Adrenal gland (tissue), 12 donors: ENCODE data around the gene BDH2. TPM values are rescaled to one million over a fixed set of nuclear protein-coding genes. Genes with fewer than 3 reads are reported as not detected.

ENCODE experiments used
- DNase-seq, 7 donors: peaks; one replicate each; pipeline ENCODE4 v3.0.0-alpha.2; 2019 to 2020
- H3K27ac ChIP-seq, 5 donors: fragments of 200-600 bp; sonication (generic) in 4 of 5; 1 replicate in 3 of 5; 2 replicates in 2 of 5; pipeline versions ENCODE4 v1.5.1 to v1.8.0; 2016 to 2020; ENCODE audit warnings: mild to moderate bottlenecking in 1 of 5
- H3K27me3 ChIP-seq: fragments of 200-600 bp; 2 replicates; pipeline ENCODE4 v1.8.0; 2021
- H3K36me3 ChIP-seq, 2 donors: fragments of 200-600 bp; replicated peaks in 1 of 2; 1 replicate in 1 of 2; 2 replicates in 1 of 2; pipeline versions ENCODE4 v1.5.1 to v1.8.0; 2018 to 2022
- H3K4me1 ChIP-seq, 2 donors: fragments of 200-600 bp; replicated peaks in 1 of 2; 1 replicate in 1 of 2; 2 replicates in 1 of 2; pipeline versions ENCODE4 v1.5.1 to v1.8.0; 2018 to 2021
- H3K4me3 ChIP-seq, 4 donors: fragments of 200-600 bp; sonication (generic) in 3 of 4; one replicate each; pipeline ENCODE4 v1.5.1; 2016 to 2018
- H3K9me3 ChIP-seq, 3 donors: fragments of 200-600 bp; sonication (generic) in 1 of 3; replicated peaks in 1 of 3; 1 replicate in 2 of 3; 2 replicates in 1 of 3; pipeline versions ENCODE4 v1.5.1 to v1.8.0; 2016 to 2021
- POLR2A ChIP-seq, 2 donors: fragments of 450-650 bp; IDR thresholded peaks; one replicate each; pipeline ENCODE4 v1.6.1; 2017; ENCODE audit warnings: antibody characterized with exemption in 2 of 2, mild to moderate bottlenecking in 2 of 2, moderate library complexity in 1 of 2
- WGBS, 4 donors: extraction: QIAGEN DNeasy Blood & Tissue Kit in 2 of 4; methylation state at CpG; one replicate each; pipeline versions ENCODE4 v1.1.5 to v1.1.7; 2013 to 2017; 5-methylcytosine and 5-hydroxymethylcytosine counted together
- intact Hi-C, 2 donors: fragments of 100-400 bp; cut with DNase I; formaldehyde crosslinking; loops; one replicate each; pipeline versions ENCODE4 v1.14.1 to v1.15.0; 2022 to 2023
- polyA plus RNA-seq, 3 donors: library from polyadenylated mRNA; stranded (reverse); fragments of 200-250 nt in 2 of 3; fragments of 350-450 nt in 1 of 3; fragmentation: Illumina TruSeq in 1 of 3; extraction: RNeasy Lipid Tissue Mini Kit (QIAGEN cat#74804) in 1 of 3; gene quantifications; one replicate each; pipeline ENCODE4 v1.2.3, GENCODE V29; 2013 to 2014
- total RNA-seq, 9 donors: library from RNA; depleted of rRNA in 4 of 9; stranded (reverse); fragments of >200 nt in 4 of 9; fragments of 120-200 nt in 1 of 9; fragmentation: NEBNext Ultra II Directional in 1 of 9; extraction: Animal tissue kit (Norgen Biotek cat#: 25700) in 1 of 9; gene quantifications; one replicate each; pipeline versions ENCODE4 v1.1.0 to v1.2.4, GENCODE V29; 2013 to 2023
- TF ChIP-seq, protein P1 (sequence below), 6 experiments: fragments of 450-650 bp in 4 of 6; fragments of 200-600 bp in 2 of 6; sonication (generic) in 1 of 6; IDR thresholded peaks; 1 replicate in 5 of 6; 2 replicates in 1 of 6; pipeline versions ENCODE4 v1.5.1 to v1.8.0; 2016 to 2021; ENCODE audit warnings: antibody characterized with exemption in 6 of 6, mild to moderate bottlenecking in 2 of 6, moderate library complexity in 1 of 6
- donor health status: healthy with polysubstance abuse.
- donor health status: Bipolar disorder and iron deficiency.
- donor health status: DM: yes; HTN: yes; CAD: no.
- donor health status: DM: no; HTN: no; CAD: no.
- donor health status: DM: no; HTN: no; CAD: no.
- donor health status: DM: yes; HTN: yes; CAD: no.

The BDH2 gene
- total and polyA plus RNA-seq, 12 donors: 84.6 to 209 (median 113) TPM

DNA sequence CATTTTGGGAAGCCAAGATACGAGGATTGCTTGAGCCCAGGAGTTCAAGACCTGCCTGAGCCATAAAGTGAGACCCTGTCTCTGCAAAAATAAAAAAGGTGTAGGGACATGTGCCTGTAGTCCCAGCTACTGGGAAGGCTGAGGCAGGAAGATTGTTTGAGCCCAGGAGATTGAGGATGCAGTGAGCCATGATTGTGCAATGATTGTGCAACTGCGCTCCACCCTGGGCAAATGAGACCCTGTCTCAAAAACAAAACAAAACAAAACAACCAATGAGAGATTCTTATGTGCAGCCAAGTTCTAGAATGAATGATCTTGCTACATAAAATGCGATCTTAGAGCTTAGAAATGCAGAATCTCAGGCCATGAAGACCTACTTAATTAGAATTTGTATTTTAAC, 45.6 kb downstream of the BDH2 start:
- no peak for TF ChIP-seq POLR2A (IDR thresholded peaks at IDR 0.05)
- TF ChIP-seq, protein P1, sequence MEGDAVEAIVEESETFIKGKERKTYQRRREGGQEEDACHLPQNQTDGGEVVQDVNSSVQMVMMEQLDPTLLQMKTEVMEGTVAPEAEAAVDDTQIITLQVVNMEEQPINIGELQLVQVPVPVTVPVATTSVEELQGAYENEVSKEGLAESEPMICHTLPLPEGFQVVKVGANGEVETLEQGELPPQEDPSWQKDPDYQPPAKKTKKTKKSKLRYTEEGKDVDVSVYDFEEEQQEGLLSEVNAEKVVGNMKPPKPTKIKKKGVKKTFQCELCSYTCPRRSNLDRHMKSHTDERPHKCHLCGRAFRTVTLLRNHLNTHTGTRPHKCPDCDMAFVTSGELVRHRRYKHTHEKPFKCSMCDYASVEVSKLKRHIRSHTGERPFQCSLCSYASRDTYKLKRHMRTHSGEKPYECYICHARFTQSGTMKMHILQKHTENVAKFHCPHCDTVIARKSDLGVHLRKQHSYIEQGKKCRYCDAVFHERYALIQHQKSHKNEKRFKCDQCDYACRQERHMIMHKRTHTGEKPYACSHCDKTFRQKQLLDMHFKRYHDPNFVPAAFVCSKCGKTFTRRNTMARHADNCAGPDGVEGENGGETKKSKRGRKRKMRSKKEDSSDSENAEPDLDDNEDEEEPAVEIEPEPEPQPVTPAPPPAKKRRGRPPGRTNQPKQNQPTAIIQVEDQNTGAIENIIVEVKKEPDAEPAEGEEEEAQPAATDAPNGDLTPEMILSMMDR (IDR thresholded peaks at IDR 0.05): no peak
- no peaks in the 10 kb centered on the region for H3K9me3 ChIP-seq
- 93 to 100% (median 94%) methylated on average over 3 of the region's 3 CpGs for WGBS, 4 donors
- no peaks in the 10 kb centered on the region for H3K36me3 ChIP-seq
- H3K4me3 ChIP-seq: no peak overlapping the region
- no peaks in the 10 kb centered on the region for H3K4me1 ChIP-seq
- no peak for DNase-seq
- intact Hi-C loops: no loop called here
- H3K27me3 ChIP-seq: no peaks in the 10 kb centered on the region
- H3K27ac ChIP-seq: no peak overlapping the region

DNA sequence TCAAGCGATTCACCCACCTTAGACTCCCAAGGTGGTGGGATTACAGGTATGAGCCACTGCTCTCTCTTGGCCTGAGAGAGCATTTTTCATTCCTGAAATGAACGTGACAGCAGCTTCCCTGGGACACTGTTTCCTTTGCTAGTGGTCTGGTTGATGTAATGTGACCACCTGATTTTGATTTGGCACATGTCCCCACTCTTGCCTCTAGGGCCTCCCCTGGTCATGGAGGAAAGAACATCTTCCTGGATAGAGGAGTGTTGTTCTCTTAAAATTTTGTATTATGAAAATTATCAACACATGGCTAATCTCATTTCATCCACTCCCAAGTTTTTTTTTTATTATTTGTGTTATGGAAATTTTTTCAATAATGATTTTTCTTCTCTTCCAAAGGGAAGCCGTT, 46.9 kb downstream of the BDH2 start:
- Histone ChIP-seq H3K27ac (no peak overlapping the region), H3K9me3 (no peaks in the 10 kb centered on the region), H3K4me3 (no peak overlapping the region), H3K27me3 (no peaks in the 10 kb centered on the region), H3K36me3 (no peaks in the 10 kb centered on the region), H3K4me1 (no peaks in the 10 kb centered on the region)
- no peak for DNase-seq
- no peak for TF ChIP-seq POLR2A (IDR thresholded peaks at IDR 0.05)
- 82 to 91% (median 87%) methylated on average over 3 of the region's 3 CpGs for WGBS, 4 donors
- intact Hi-C loops: no loop called here

DNA sequence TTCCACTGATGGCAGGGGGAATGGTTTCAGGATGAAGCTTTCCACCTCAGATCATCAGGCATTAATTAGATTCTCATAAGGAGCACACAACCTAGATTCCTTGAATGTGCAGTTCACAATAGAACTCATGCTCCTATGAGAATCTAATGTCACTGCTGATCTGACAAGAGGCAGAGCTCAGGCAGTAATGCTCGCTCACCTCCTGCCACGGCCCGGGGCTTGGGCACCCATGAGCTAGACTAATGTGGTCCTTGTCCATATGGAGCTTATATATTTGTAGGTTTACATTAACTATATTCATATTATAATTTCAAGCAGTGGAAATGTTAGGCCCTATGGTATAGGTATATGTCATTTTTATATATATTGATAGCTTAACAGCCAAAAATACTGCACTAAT, 47.5 kb downstream of the BDH2 start:
- H3K4me1 ChIP-seq: no peaks in the 10 kb centered on the region
- 94 to 99% (median 98%) methylated on average over 3 of the region's 3 CpGs for WGBS, 4 donors
- no peaks in the 10 kb centered on the region for H3K9me3 ChIP-seq
- H3K27me3 ChIP-seq: no peaks in the 10 kb centered on the region
- H3K27ac ChIP-seq: no peak overlapping the region
- intact Hi-C loops: no loop called here
- no peaks in the 10 kb centered on the region for H3K36me3 ChIP-seq
- no peak for TF ChIP-seq POLR2A (IDR thresholded peaks at IDR 0.05)
- TF ChIP-seq, protein P1 (IDR thresholded peaks at IDR 0.05): no peak
- H3K4me3 ChIP-seq: no peak overlapping the region
- no peak for DNase-seq

DNA sequence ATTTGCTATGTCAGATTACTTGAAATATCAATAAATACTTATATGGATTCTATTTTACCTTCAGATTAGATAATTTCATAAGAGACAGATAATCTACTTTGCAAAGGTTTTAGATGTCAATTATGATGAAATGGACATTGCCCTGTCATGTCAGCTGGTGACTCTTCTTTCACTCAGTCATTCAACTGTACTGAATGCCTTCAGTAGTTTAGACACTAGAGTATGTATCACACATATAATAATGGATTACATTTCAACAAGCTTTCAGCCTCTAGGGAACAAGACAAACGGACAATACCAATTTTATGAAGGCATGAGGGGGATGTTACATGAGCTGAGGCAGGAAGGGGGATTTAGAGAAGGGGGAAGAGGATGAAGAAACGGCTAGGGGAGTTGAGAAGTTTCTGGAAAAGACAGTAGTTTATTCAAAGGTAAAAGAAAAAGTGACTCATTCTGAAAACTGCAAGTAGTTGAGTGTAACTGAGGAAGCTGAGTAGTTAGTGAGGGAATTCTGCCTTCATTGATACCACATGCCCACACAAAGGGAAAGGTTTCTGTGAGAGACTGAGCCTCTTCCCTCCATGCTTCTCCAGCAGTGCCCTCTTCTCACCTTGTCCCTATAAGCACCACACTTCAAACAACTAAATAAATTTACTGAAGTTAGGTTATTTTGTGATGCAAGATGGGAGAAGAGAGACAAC, 48.7 kb downstream of the BDH2 start:
- Histone ChIP-seq H3K9me3 (no peaks in the 10 kb centered on the region), H3K36me3 (no peaks in the 10 kb centered on the region), H3K27me3 (no peaks in the 10 kb centered on the region), H3K27ac (no peak overlapping the region), H3K4me3 (no peak overlapping the region), H3K4me1 (no peaks in the 10 kb centered on the region)
- intact Hi-C loops: no loop called here
- TF ChIP-seq, protein P1 (IDR thresholded peaks at IDR 0.05): no peak
- TF ChIP-seq POLR2A (IDR thresholded peaks at IDR 0.05): no peak
- WGBS, 4 donors: 57 to 61% (median 59%) methylated on average over 2 of the region's 2 CpGs
- DNase-seq: no peak
